ENCODE results near the gene ZNF205.
A peak's percentile ranks its signal among the peaks of the same experiment; 100 is the strongest.
"Not testable (repeated sequence)": the region's sequence is repeated elsewhere in the genome, so short reads cannot be mapped to it uniquely, and the experiment has no call there.

The ZNF205 gene

GRCh38 chr16:3148256-3149192, 36.1 kb downstream of the ZNF205 start:
- DNase-seq (ENCODE audit: low read depth in 2 of 2, low spot score in 1 of 2): no peak

GRCh38 chr16:3149193-3149530, 36.8 kb downstream of the ZNF205 start:
- no peak for DNase-seq (ENCODE audit: low read depth in 2 of 2, low spot score in 1 of 2)

GRCh38 chr16:3149630-3150345, 37.4 kb downstream of the ZNF205 start:
- DNase-seq (ENCODE audit: low read depth in 2 of 2, low spot score in 1 of 2): no peak

GRCh38 chr16:3150346-3151218, 38.2 kb downstream of the ZNF205 start:
- peak; percentile 90 to 100 for DNase-seq (ENCODE audit: low read depth in 2 of 2, low spot score in 1 of 2)

- no peak for DNase-seq (ENCODE audit: low read depth in 2 of 2, low spot score in 1 of 2)
Observed at GRCh38 chr16:3152027-3152276, 39.6 kb downstream of the ZNF205 start.

- peak; percentile 68 to 79 for DNase-seq (ENCODE audit: low read depth in 2 of 2, low spot score in 1 of 2)
Observed at GRCh38 chr16:3152277-3152990, 40.0 kb downstream of the ZNF205 start.

GRCh38 chr16:3152991-3153368, 40.6 kb downstream of the ZNF205 start:
- no peak for DNase-seq (ENCODE audit: low read depth in 2 of 2, low spot score in 1 of 2)

GRCh38 chr16:3155181-3155580, 42.8 kb downstream of the ZNF205 start:
- DNase-seq (ENCODE audit: low read depth in 2 of 2, low spot score in 1 of 2): no peak

- no peak for DNase-seq (ENCODE audit: low read depth in 2 of 2, low spot score in 1 of 2)
Observed at GRCh38 chr16:3155972-3156371, 43.6 kb downstream of the ZNF205 start.

GRCh38 chr16:3157229-3158025, 45.0 kb downstream of the ZNF205 start:
- DNase-seq (ENCODE audit: low read depth in 2 of 2, low spot score in 1 of 2): peak in 1 of 2 donors; percentile 47

- DNase-seq (ENCODE audit: low read depth in 2 of 2, low spot score in 1 of 2): no peak
Observed at GRCh38 chr16:3158026-3158509, 45.7 kb downstream of the ZNF205 start.

- peak; percentile 91 for DNase-seq (ENCODE audit: low read depth in 2 of 2, low spot score in 1 of 2)
Observed at GRCh38 chr16:3158510-3159314, 46.3 kb downstream of the ZNF205 start.

- DNase-seq (ENCODE audit: low read depth in 2 of 2, low spot score in 1 of 2): no peak
Observed at GRCh38 chr16:3161235-3162018, 49.0 kb downstream of the ZNF205 start.

- DNase-seq (ENCODE audit: low read depth in 2 of 2, low spot score in 1 of 2): no peak
Observed at GRCh38 chr16:3164121-3164991, 52.0 kb downstream of the ZNF205 start.

- no peak for DNase-seq (ENCODE audit: low read depth in 2 of 2, low spot score in 1 of 2)
Observed at GRCh38 chr16:3165111-3165822, 52.9 kb downstream of the ZNF205 start.

GRCh38 chr16:3166505-3166886, 54.1 kb downstream of the ZNF205 start:
- no peak for DNase-seq (ENCODE audit: low read depth in 2 of 2, low spot score in 1 of 2)

- not testable (repeated sequence) for DNase-seq (ENCODE audit: low read depth in 2 of 2, low spot score in 1 of 2)
Observed at GRCh38 chr16:3168729-3169128, 56.3 kb downstream of the ZNF205 start.

Measured in stimulated activated CD8-positive, alpha-beta memory T cell treated with anti-CD3 and anti-CD28 coated beads, Interleukin-4, amount 100 ng/mL, for 4 hours (primary cell).